ENCODE measurements around the gene PRICKLE1. TPM values are rescaled to one million over a fixed set of nuclear protein-coding genes. Genes with fewer than 3 reads are reported as not detected.

Gene PRICKLE1
- total and polyA plus RNA-seq, 10 of the 15 experiments (the other 5 are each of a cell fraction or from before 2014, with no cell fraction given), result 0.47 to 2.8 (median 0.86) TPM

DNA sequence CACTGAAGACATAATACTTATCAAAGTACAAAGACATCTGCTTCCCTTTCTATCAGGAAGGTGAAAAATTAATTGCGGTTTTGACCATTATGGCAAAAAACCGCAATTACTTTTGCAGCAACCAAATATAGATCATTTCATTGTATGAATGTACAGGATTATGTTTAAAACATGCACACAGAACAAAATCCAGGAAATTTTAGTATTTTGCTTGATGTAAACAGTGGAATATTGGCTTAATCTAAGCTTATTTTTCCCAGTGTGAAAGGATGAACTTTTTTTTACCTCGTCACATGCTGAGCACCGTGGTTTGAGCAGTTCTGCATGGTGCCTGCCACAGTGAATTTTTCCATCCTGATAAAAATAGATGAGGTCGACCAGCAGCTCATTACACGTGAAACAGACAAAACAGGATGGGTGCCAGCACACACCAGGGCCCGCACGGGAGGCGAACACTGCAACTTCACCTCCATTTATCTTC, 121.2 kb downstream of the PRICKLE1 start (continued):
- TF ChIP-seq, protein P1, sequence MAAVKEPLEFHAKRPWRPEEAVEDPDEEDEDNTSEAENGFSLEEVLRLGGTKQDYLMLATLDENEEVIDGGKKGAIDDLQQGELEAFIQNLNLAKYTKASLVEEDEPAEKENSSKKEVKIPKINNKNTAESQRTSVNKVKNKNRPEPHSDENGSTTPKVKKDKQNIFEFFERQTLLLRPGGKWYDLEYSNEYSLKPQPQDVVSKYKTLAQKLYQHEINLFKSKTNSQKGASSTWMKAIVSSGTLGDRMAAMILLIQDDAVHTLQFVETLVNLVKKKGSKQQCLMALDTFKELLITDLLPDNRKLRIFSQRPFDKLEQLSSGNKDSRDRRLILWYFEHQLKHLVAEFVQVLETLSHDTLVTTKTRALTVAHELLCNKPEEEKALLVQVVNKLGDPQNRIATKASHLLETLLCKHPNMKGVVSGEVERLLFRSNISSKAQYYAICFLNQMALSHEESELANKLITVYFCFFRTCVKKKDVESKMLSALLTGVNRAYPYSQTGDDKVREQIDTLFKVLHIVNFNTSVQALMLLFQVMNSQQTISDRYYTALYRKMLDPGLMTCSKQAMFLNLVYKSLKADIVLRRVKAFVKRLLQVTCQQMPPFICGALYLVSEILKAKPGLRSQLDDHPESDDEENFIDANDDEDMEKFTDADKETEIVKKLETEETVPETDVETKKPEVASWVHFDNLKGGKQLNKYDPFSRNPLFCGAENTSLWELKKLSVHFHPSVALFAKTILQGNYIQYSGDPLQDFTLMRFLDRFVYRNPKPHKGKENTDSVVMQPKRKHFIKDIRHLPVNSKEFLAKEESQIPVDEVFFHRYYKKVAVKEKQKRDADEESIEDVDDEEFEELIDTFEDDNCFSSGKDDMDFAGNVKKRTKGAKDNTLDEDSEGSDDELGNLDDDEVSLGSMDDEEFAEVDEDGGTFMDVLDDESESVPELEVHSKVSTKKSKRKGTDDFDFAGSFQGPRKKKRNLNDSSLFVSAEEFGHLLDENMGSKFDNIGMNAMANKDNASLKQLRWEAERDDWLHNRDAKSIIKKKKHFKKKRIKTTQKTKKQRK (IDR thresholded peaks at IDR 0.05; ENCODE audit: low read depth, low read length), result no peak
- TF ChIP-seq, protein P2, sequence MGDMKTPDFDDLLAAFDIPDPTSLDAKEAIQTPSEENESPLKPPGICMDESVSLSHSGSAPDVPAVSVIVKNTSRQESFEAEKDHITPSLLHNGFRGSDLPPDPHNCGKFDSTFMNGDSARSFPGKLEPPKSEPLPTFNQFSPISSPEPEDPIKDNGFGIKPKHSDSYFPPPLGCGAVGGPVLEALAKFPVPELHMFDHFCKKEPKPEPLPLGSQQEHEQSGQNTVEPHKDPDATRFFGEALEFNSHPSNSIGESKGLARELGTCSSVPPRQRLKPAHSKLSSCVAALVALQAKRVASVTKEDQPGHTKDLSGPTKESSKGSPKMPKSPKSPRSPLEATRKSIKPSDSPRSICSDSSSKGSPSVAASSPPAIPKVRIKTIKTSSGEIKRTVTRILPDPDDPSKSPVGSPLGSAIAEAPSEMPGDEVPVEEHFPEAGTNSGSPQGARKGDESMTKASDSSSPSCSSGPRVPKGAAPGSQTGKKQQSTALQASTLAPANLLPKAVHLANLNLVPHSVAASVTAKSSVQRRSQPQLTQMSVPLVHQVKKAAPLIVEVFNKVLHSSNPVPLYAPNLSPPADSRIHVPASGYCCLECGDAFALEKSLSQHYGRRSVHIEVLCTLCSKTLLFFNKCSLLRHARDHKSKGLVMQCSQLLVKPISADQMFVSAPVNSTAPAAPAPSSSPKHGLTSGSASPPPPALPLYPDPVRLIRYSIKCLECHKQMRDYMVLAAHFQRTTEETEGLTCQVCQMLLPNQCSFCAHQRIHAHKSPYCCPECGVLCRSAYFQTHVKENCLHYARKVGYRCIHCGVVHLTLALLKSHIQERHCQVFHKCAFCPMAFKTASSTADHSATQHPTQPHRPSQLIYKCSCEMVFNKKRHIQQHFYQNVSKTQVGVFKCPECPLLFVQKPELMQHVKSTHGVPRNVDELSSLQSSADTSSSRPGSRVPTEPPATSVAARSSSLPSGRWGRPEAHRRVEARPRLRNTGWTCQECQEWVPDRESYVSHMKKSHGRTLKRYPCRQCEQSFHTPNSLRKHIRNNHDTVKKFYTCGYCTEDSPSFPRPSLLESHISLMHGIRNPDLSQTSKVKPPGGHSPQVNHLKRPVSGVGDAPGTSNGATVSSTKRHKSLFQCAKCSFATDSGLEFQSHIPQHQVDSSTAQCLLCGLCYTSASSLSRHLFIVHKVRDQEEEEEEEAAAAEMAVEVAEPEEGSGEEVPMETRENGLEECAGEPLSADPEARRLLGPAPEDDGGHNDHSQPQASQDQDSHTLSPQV (IDR thresholded peaks at IDR 0.05), result no peak
- TF ChIP-seq DPF2 (IDR thresholded peaks at IDR 0.05) (peak; percentile 71; the same call in 1 of the 2 replicates), CREB1 (IDR thresholded peaks at IDR 0.05; ENCODE audit: low read depth) (no peak), POU2F2 (IDR thresholded peaks at IDR 0.05; ENCODE audit: borderline replicate concordance, low read depth, low read length) (no peak), RELA (IDR thresholded peaks at IDR 0.05; ENCODE audit: borderline replicate concordance, partially characterized antibody) (no peak), SIX5 (IDR thresholded peaks at IDR 0.05; ENCODE audit: low read depth, low read length, severe bottlenecking) (no peak), TCF12 (IDR thresholded peaks at IDR 0.05; ENCODE audit: low read depth, low read length) (no peak), KAT2A (conservative IDR thresholded peaks at IDR 0.05; ENCODE audit: control insufficient read depth, low read depth, low read length) (no peak), NRF1 (conservative IDR thresholded peaks at IDR 0.05; ENCODE audit: low read depth, low read length) (no peak), POLR2AphosphoS5 (IDR thresholded peaks at IDR 0.05; ENCODE audit: low read length) (no peak), YBX1 (IDR thresholded peaks at IDR 0.05) (no peak), CREM (IDR thresholded peaks at IDR 0.05; ENCODE audit: low read depth) (0 out of 2 replicates have a peak, but pooled peaks have one; percentile 9), NFXL1 (IDR thresholded peaks at IDR 0.05; ENCODE audit: borderline replicate concordance) (no peak)
- TF ChIP-seq, protein P3, sequence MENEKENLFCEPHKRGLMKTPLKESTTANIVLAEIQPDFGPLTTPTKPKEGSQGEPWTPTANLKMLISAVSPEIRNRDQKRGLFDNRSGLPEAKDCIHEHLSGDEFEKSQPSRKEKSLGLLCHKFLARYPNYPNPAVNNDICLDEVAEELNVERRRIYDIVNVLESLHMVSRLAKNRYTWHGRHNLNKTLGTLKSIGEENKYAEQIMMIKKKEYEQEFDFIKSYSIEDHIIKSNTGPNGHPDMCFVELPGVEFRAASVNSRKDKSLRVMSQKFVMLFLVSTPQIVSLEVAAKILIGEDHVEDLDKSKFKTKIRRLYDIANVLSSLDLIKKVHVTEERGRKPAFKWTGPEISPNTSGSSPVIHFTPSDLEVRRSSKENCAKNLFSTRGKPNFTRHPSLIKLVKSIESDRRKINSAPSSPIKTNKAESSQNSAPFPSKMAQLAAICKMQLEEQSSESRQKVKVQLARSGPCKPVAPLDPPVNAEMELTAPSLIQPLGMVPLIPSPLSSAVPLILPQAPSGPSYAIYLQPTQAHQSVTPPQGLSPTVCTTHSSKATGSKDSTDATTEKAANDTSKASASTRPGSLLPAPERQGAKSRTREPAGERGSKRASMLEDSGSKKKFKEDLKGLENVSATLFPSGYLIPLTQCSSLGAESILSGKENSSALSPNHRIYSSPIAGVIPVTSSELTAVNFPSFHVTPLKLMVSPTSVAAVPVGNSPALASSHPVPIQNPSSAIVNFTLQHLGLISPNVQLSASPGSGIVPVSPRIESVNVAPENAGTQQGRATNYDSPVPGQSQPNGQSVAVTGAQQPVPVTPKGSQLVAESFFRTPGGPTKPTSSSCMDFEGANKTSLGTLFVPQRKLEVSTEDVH (IDR thresholded peaks at IDR 0.05; ENCODE audit: low read depth, partially characterized antibody), result no peak
- TF ChIP-seq, protein P4, sequence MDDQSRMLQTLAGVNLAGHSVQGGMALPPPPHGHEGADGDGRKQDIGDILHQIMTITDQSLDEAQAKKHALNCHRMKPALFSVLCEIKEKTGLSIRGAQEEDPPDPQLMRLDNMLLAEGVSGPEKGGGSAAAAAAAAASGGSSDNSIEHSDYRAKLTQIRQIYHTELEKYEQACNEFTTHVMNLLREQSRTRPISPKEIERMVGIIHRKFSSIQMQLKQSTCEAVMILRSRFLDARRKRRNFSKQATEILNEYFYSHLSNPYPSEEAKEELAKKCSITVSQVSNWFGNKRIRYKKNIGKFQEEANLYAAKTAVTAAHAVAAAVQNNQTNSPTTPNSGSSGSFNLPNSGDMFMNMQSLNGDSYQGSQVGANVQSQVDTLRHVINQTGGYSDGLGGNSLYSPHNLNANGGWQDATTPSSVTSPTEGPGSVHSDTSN (IDR thresholded peaks at IDR 0.05; ENCODE audit: insufficient replicate concordance, low read depth, low read length), result no peak
- TF ChIP-seq, protein P5, sequence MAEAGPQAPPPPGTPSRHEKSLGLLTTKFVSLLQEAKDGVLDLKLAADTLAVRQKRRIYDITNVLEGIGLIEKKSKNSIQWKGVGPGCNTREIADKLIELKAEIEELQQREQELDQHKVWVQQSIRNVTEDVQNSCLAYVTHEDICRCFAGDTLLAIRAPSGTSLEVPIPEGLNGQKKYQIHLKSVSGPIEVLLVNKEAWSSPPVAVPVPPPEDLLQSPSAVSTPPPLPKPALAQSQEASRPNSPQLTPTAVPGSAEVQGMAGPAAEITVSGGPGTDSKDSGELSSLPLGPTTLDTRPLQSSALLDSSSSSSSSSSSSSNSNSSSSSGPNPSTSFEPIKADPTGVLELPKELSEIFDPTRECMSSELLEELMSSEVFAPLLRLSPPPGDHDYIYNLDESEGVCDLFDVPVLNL (IDR thresholded peaks at IDR 0.05; ENCODE audit: low read depth, low read length), result no peak

Measured in GM12878 (cell line).